Liver (tissue), 9 donors: ENCODE results near the gene ARL13B. TPM values are rescaled to one million over a fixed set of nuclear protein-coding genes. Genes with fewer than 3 reads are reported as not detected.

Experiments used
- DNase-seq: peaks from one replicate; pipeline ENCODE4 v3.0.0-alpha.2; 2017; ENCODE audit warnings: low spot score
- H3K27ac ChIP-seq, 2 donors: one replicate each; pipeline ENCODE4 v1.7.0; 2013; ENCODE audit warnings: inconsistent platforms in 2 of 2, low read length in 2 of 2, control low read depth in 1 of 2, low read depth in 1 of 2, mild to moderate bottlenecking in 1 of 2
- H3K27me3 ChIP-seq, 4 donors: one replicate each; pipeline versions ENCODE4 v1.6.1 to v1.7.0; 2013; ENCODE audit warnings: low read length in 3 of 4, inconsistent platforms in 1 of 4, mild to moderate bottlenecking in 1 of 4, moderate library complexity in 1 of 4; ENCODE audit not compliant: control insufficient read depth in 4 of 4, insufficient read depth in 4 of 4
- H3K36me3 ChIP-seq, 4 donors: one replicate each; pipeline versions ENCODE4 v1.6.1 to v1.7.0; 2013; ENCODE audit warnings: low read length in 3 of 4, mild to moderate bottlenecking in 3 of 4, low read depth in 1 of 4, moderate library complexity in 1 of 4; ENCODE audit not compliant: control insufficient read depth in 4 of 4, insufficient read depth in 3 of 4
- H3K4me1 ChIP-seq, 4 donors: one replicate each; pipeline versions ENCODE4 v1.6.1 to v1.7.0; 2013; ENCODE audit warnings: low read length in 3 of 4, mild to moderate bottlenecking in 3 of 4, moderate library complexity in 1 of 4; ENCODE audit not compliant: control insufficient read depth in 4 of 4, insufficient read depth in 4 of 4
- H3K4me3 ChIP-seq, 3 donors: one replicate each; pipeline versions ENCODE4 v1.6.1 to v1.7.0; 2013; ENCODE audit warnings: low read length in 3 of 3, control low read depth in 1 of 3, low read depth in 1 of 3, mild to moderate bottlenecking in 1 of 3
- H3K9ac ChIP-seq, 2 donors: one replicate each; pipeline ENCODE4 v1.7.0; 2013; ENCODE audit warnings: low read length in 2 of 2, mild to moderate bottlenecking in 2 of 2, moderate library complexity in 2 of 2, control low read depth in 1 of 2, low read depth in 1 of 2
- H3K9me3 ChIP-seq, 4 donors: one replicate each; pipeline versions ENCODE4 v1.6.1 to v1.7.0; 2013; ENCODE audit warnings: low read length in 3 of 4; ENCODE audit not compliant: control insufficient read depth in 4 of 4
- ATF3 ChIP-seq: IDR thresholded peaks from 2 replicates; pipeline ENCODE4 v1.6.1; 2016; ENCODE audit warnings: antibody characterized with exemption
- EGR1 ChIP-seq, 2 donors: IDR thresholded peaks; 2 replicates each; pipeline ENCODE4 v1.6.1; 2016 to 2018; ENCODE audit warnings: antibody characterized with exemption in 2 of 2, low read depth in 2 of 2
- FOXA1 ChIP-seq: IDR thresholded peaks from 2 replicates; pipeline ENCODE4 v1.6.1; 2016; ENCODE audit warnings: antibody characterized with exemption
- FOXA2 ChIP-seq: IDR thresholded peaks from 2 replicates; pipeline ENCODE4 v1.6.1; 2016; ENCODE audit warnings: antibody characterized with exemption
- HNF4A ChIP-seq, 2 donors: conservative IDR thresholded peaks; 2 replicates each; pipeline ENCODE4 v1.6.1; 2016; ENCODE audit warnings: antibody characterized with exemption in 2 of 2, mild to moderate bottlenecking in 2 of 2
- HNF4G ChIP-seq: IDR thresholded peaks from 2 replicates; pipeline ENCODE4 v1.6.1; 2016; ENCODE audit warnings: antibody characterized with exemption
- JUND ChIP-seq, 2 donors: IDR thresholded peaks; 2 replicates each; pipeline ENCODE4 v1.6.1; 2016; ENCODE audit warnings: antibody characterized with exemption in 2 of 2
- MAX ChIP-seq: IDR thresholded peaks from 2 replicates; pipeline ENCODE4 v1.6.1; 2016; ENCODE audit warnings: antibody characterized with exemption
- NR2F2 ChIP-seq: IDR thresholded peaks from 2 replicates; pipeline ENCODE4 v1.6.1; 2016; ENCODE audit warnings: antibody characterized with exemption
- RAD21 ChIP-seq, 2 donors: IDR thresholded peaks; 2 replicates each; pipeline ENCODE4 v1.6.1; 2016; ENCODE audit warnings: antibody characterized with exemption in 2 of 2, mild to moderate bottlenecking in 2 of 2
- REST ChIP-seq: IDR thresholded peaks from 2 replicates; pipeline ENCODE4 v1.6.1; 2016; ENCODE audit warnings: antibody characterized with exemption, mild to moderate bottlenecking
- TAF1 ChIP-seq: conservative IDR thresholded peaks from 2 replicates; pipeline ENCODE4 v1.6.1; 2016; ENCODE audit warnings: antibody characterized with exemption, mild to moderate bottlenecking
- YY1 ChIP-seq: IDR thresholded peaks from 2 replicates; pipeline ENCODE4 v1.6.1; 2016; ENCODE audit warnings: antibody characterized with exemption, mild to moderate bottlenecking
- ZBTB33 ChIP-seq: IDR thresholded peaks from 2 replicates; pipeline ENCODE4 v1.6.1; 2016; ENCODE audit warnings: antibody characterized with exemption
- WGBS: extraction: QIAGEN DNeasy Blood & Tissue Kit; methylation state at CpG from one replicate; pipeline ENCODE4 v1.1.7; 2013; 5-methylcytosine and 5-hydroxymethylcytosine counted together
- polyA plus RNA-seq, 2 donors: library from polyadenylated mRNA; stranded (reverse) in 1 of 2; unstranded in 1 of 2; fragments of 200-250 nt in 1 of 2; fragments of >200 nt in 1 of 2; fragmentation: Nextera tagmentation in 1 of 2; extraction: Ambion mirVana in 1 of 2; gene quantifications; one replicate each; pipeline versions ENCODE4 v1.2.1 to v1.2.3, GENCODE V29; 2013 to 2015
- total RNA-seq, 2 donors: library from RNA; depleted of rRNA; stranded (reverse); fragments of >200 nt; gene quantifications; one replicate each; pipeline ENCODE4 v1.2.3, GENCODE V29; 2014
- donor health status: healthy.
- donor health status: healthy.
- donor health status: healthy.
- donor health status: healthy.
- donor health status: healthy.

The ARL13B gene
- total and polyA plus RNA-seq, 4 donors = 3.0 to 5.8 (median 3.5) TPM

GRCh38 chr3:93983408-93983807 lies 3.5 kb downstream of the ARL13B start:
- Histone ChIP-seq H3K4me1 (peaks cover 0 to 8% (median 6%) of the 10 kb centered on the region in 4 donors), H3K36me3 (no peaks in the 10 kb centered on the region), H3K9me3 (no peaks in the 10 kb centered on the region), H3K4me3 (no peak overlapping the region), H3K9ac (no peak overlapping the region), H3K27me3 (no peaks in the 10 kb centered on the region), H3K27ac (no peak overlapping the region)
- DNase-seq = no peak
- no peak for TF ChIP-seq ATF3
- TF ChIP-seq FOXA1 = no peak
- no peak for TF ChIP-seq NR2F2
- no peak for TF ChIP-seq EGR1 (IDR thresholded peaks at IDR 0.05; ENCODE audit: low read depth in 2 of 2)
- no peak for TF ChIP-seq ZBTB33
- no peak for TF ChIP-seq HNF4A (conservative IDR thresholded peaks at IDR 0.05)
- no peak for TF ChIP-seq YY1
- TF ChIP-seq REST = no peak
- no peak for TF ChIP-seq RAD21 (IDR thresholded peaks at IDR 0.05)
- TF ChIP-seq TAF1 = no peak
- WGBS = 97% methylated on average over 3 of the region's 3 CpGs

- Histone ChIP-seq H3K27me3 (no peaks in the 10 kb centered on the region), H3K36me3 (no peaks in the 10 kb centered on the region), H3K27ac (no peak overlapping the region), H3K4me3 (no peak overlapping the region), H3K9me3 (no peaks in the 10 kb centered on the region), H3K4me1 (peaks cover 0 to 7% (median 3%) of the 10 kb centered on the region in 4 donors), H3K9ac (no peak overlapping the region)
- TF ChIP-seq FOXA2 = no peak
- TF ChIP-seq ZBTB33 = no peak
- TF ChIP-seq HNF4G = no peak
- TF ChIP-seq HNF4A (conservative IDR thresholded peaks at IDR 0.05) = no peak
- TF ChIP-seq TAF1 = no peak
- no peak for TF ChIP-seq NR2F2
- TF ChIP-seq MAX = no peak
- no peak for TF ChIP-seq JUND (IDR thresholded peaks at IDR 0.05)
- TF ChIP-seq RAD21 (IDR thresholded peaks at IDR 0.05) = no peak
- no peak for TF ChIP-seq ATF3
- WGBS = 94% methylated on average over 5 of the region's 5 CpGs
- no peak for DNase-seq
Observed at GRCh38 chr3:93984618-93985017, 4.7 kb downstream of the ARL13B start.
